ENCODE data around the gene RACK1. TPM values are rescaled to one million over a fixed set of nuclear protein-coding genes. Genes with fewer than 3 reads are reported as not detected.
A peak's percentile ranks its signal among the peaks of the same experiment; 100 is the strongest.

RACK1 gene
- total RNA-seq, 3 donors from 2014 or later = 2,096 to 2,842 (median 2,553) TPM

- TF ChIP-seq POLR2AphosphoS5 (IDR thresholded peaks at IDR 0.05) (no peak), POLR2A (IDR thresholded peaks at IDR 0.05) (no peak), CTCF (IDR thresholded peaks at IDR 0.05) (no peak)
- H3K27me3 ChIP-seq = no peaks in the 10 kb centered on the region
- intact Hi-C loops (cut with DNase I; ENCODE audit: low total_unique reads) = no loop called here
- H3K9me3 ChIP-seq = no peaks in the 10 kb centered on the region
- H3K36me3 ChIP-seq = no peaks in the 10 kb centered on the region
- no peak overlapping the region for H3K4me3 ChIP-seq
- no peaks in the 10 kb centered on the region for H3K4me1 ChIP-seq
- DNase-seq (ENCODE audit: low spot score in 2 of 2) = no peak
- no peak overlapping the region for H3K27ac ChIP-seq
These were observed 12.3 kb downstream of the RACK1 start for GRCh38 chr5:181231432-181231831.

- DNase-seq (ENCODE audit: low spot score in 2 of 2) = no peak
- no peak for TF ChIP-seq POLR2AphosphoS5 (IDR thresholded peaks at IDR 0.05)
- no peaks in the 10 kb centered on the region for H3K27me3 ChIP-seq
- no peak overlapping the region for H3K4me3 ChIP-seq
- no peaks in the 10 kb centered on the region for H3K9me3 ChIP-seq
- no peak overlapping the region for H3K27ac ChIP-seq
- intact Hi-C loops (cut with DNase I; ENCODE audit: low total_unique reads) = no loop called here
- H3K36me3 ChIP-seq = no peaks in the 10 kb centered on the region
- no peaks in the 10 kb centered on the region for H3K4me1 ChIP-seq
These were observed 13.2 kb downstream of the RACK1 start for GRCh38 chr5:181230551-181230950.

GRCh38 chr5:181229996-181230395, 13.7 kb downstream of the RACK1 start:
- TF ChIP-seq CTCF (IDR thresholded peaks at IDR 0.05) (no peak), POLR2A (IDR thresholded peaks at IDR 0.05) (no peak), POLR2AphosphoS5 (IDR thresholded peaks at IDR 0.05) (no peak)
- H3K36me3 ChIP-seq = no peaks in the 10 kb centered on the region
- H3K27me3 ChIP-seq = no peaks in the 10 kb centered on the region
- DNase-seq (ENCODE audit: low spot score in 2 of 2) = no peak
- H3K4me3 ChIP-seq = no peak overlapping the region
- no peak overlapping the region for H3K27ac ChIP-seq
- intact Hi-C loops (cut with DNase I; ENCODE audit: low total_unique reads) = no loop called here
- no peaks in the 10 kb centered on the region for H3K4me1 ChIP-seq
- H3K9me3 ChIP-seq = no peaks in the 10 kb centered on the region

- TF ChIP-seq POLR2AphosphoS5 (IDR thresholded peaks at IDR 0.05) (no peak), CTCF (IDR thresholded peaks at IDR 0.05) (no peak), POLR2A (IDR thresholded peaks at IDR 0.05) (no peak)
- Histone ChIP-seq H3K27me3 (no peaks in the 10 kb centered on the region), H3K9me3 (no peaks in the 10 kb centered on the region), H3K4me3 (peak overlapping the region; percentile 66 to 85 (median 74)), H3K27ac (peak overlapping the region; percentile 93 to 94), H3K36me3 (no peaks in the 10 kb centered on the region), H3K4me1 (no peaks in the 10 kb centered on the region)
- intact Hi-C loops (cut with DNase I; ENCODE audit: low total_unique reads) = no loop called here
- DNase-seq (ENCODE audit: low spot score in 2 of 2) = no peak
These were observed 19.1 kb downstream of the RACK1 start for GRCh38 chr5:181224390-181225229.

GRCh38 chr5:181223729-181224389, 19.8 kb downstream of the RACK1 start:
- Histone ChIP-seq H3K36me3 (no peaks in the 10 kb centered on the region), H3K9me3 (no peaks in the 10 kb centered on the region), H3K4me3 (peak overlapping the region; percentile 66 to 85 (median 74)), H3K27ac (peak overlapping the region; percentile 93 to 94), H3K27me3 (no peaks in the 10 kb centered on the region), H3K4me1 (no peaks in the 10 kb centered on the region)
- intact Hi-C loops (cut with DNase I; ENCODE audit: low total_unique reads) = loop anchor here (2.0 kb wide), 1 partner anchor 19 kb away; the partner anchor contains the start of gene RACK1
- TF ChIP-seq POLR2A (IDR thresholded peaks at IDR 0.05) (no peak), POLR2AphosphoS5 (IDR thresholded peaks at IDR 0.05) (peak in 1 of 3 donors; percentile 9)
- DNase-seq (ENCODE audit: low spot score in 2 of 2) = peak in 1 of 2 donors; percentile 57
